Measurements from ENCODE around the gene LIMS2.
A peak's percentile ranks its signal among the peaks of the same experiment; 100 is the strongest.

Gene LIMS2

DNA sequence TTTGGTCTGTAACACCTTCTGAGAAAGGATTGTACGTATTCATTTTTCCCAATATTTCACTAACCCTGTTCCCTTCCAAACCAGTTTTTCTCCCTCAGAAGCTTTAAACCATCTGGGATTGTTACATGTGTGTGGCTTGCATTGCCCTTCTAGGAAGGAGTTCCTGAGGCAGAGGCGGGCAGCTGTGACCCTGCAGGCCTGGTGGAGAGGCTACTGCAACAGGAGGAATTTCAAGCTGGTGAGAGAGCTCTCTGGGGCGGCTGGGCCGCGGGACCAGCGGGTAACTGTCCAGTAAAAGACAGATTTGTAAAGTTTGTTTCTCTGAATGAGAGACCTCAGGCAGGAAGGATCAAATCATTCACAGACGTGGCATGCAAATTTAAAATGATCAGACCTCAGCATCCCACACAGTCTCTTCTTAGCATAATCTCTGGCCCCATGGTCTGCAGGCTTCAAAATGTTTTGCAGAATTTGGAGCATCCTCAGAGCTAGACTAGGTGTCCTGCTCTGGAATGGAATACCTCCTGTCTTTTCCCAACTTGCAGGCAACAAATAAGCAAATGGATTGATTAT is 69.6 kb downstream of the LIMS2 start:
- DNase-seq (ENCODE audit: low read depth) = no peak

DNA sequence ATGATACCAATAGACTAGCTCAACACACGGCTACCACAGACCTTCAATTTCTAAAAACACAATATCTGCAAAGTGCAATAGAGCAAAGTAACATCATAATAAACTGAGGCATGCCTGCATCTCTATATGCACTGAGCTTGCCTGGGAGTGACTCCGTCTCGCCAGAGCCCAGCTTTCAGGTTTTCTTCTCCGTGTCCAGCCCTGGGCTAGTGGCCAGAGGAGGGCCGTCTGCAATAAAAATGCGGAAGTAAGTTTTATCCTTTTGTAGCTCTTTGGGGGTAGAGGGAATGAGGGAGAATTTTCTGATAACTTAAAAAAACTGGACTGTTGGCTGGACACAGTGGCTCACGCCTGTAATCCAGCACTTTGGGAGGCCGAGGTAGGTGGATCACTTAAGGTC is 70.3 kb downstream of the LIMS2 start:
- no peak for DNase-seq (ENCODE audit: low read depth)

DNA sequence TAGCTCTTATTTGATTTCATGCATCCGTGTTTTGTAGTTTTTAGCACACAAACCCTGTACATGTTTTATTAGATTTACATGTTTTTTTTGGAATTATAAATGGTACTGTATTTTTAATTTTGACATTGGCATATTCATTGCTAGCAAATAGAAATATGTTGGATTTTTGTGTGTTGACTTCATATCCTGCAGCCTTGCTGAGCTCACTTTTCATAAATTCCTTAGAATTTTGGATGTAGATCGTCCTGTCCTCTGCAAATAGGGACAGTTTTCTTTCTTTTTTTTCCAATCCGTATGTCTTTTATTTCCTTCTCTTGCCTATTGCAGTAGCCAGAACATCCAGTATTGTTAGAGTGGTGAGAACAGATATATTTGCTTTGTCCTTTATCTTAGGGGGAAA is 76.1 kb downstream of the LIMS2 start:
- peak; percentile 76 for DNase-seq (ENCODE audit: low read depth)

DNA sequence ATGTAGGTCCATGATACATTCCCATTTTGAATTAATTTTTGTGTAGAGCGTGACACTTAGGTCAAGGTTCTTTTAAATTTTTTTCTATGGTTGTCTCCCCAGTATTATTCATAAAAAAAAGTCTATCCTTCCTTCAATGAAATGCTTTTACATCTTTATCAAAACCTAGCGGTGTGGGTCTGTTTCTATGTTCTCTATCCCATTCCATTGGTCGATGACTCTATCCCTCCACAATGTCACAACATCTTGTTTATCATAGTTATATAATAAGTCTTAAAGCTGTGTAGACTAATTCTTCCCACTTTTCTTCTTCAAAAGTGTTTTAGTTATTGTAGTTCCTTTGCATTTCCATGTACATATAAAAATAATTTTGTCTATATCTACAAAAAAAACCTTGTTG is 76.6 kb downstream of the LIMS2 start:
- peak; percentile 80 for DNase-seq (ENCODE audit: low read depth)

DNA sequence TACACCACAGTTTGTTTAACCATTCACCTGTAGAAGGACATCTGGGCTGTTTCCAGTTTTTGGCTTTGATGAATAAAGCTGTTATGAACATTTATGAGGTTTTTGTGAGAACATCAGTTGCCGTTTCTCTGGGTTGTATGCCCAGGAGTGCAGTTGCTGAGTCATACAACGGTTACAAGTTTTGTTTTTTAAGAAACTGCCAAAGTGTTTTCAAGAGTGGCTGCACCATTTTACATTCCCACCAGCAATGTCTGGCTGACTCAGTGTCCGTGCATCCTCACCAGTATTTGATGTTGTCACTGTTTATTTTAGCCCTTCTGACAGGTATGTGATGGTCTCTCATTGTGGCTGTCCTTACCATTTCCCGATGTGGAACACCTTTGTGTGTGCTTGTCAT is 77.3 kb downstream of the LIMS2 start:
- peak; percentile 88 for DNase-seq (ENCODE audit: low read depth)

DNA sequence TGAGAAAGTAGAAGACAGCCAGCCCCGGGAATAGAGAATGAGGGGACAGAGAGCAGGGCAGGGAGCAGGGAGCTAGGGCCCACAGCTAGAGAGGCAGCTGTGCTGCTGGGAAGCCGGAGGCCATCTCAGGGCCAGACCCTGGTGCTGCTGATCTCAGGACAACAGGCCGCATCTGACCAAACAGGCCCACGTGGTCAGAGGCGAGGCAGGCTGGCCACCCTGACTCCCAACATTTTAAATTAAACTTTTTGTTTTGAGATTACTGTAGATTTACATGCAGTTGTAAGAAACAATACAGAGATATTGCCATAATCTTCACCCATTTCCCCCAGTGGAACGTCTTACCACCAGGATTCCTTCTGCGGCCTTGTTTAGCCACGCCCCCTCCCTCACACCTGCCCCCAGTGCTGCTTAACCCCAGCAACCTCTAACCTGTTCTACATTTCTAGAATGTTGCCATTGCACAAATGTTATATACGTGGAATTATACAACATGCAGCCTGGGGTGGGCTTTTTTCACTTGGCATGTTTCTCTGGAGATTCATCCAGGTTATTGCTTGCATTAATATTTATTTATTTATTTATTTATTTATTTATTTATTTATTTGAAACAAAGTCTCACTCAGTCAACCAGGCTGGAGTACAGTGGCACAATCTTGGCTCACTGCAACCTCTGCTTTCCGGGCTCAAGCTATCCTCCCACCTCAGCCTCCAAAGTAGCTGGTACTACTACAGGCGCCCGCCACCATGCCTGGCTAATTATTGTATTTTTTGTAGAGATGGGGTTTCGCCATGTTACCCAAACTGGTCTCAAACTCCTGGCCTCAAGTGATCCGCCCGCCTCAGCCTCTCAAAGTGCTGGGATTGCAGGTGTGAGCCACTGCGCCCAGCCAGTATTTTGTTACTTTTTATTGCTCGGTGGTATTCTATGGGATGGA is 78.0 kb downstream of the LIMS2 start:
- DNase-seq (ENCODE audit: low read depth) = no peak

DNA sequence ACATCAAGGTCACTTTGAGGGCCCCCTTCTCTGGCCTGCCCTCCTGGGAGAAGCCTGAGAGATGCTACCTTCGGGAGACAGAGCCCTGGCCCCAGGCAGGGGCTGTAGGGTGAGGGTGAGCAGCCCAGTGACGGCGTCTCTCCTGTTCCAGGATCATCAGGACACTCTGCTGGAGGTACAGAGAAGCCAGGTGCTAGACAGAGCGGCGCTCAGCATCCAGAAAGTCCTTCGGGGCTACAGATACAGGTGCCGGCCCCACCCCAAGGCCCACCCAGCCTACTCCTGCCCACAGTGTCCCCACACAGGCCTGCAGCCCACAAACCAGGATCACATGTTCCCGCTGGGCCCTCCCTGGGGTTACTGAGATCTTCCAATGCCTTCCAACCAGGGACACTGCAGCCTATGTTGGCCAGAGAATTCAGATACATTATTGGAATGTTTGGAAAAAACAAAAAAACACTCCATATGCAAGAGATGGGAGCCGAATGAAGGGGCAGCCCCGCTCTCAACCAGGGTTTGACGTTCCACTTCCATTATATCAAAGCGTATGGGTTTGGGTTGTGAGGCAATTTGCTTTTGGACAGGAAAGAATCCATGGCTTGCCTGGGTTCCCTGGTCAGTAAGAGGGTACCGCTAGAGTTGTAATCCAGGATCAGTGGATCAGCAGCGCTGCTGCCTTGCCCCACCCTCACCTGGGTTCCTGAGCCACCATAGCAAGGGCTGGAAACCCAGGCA is 78.9 kb downstream of the LIMS2 start:
- no peak for DNase-seq (ENCODE audit: low read depth)

DNA sequence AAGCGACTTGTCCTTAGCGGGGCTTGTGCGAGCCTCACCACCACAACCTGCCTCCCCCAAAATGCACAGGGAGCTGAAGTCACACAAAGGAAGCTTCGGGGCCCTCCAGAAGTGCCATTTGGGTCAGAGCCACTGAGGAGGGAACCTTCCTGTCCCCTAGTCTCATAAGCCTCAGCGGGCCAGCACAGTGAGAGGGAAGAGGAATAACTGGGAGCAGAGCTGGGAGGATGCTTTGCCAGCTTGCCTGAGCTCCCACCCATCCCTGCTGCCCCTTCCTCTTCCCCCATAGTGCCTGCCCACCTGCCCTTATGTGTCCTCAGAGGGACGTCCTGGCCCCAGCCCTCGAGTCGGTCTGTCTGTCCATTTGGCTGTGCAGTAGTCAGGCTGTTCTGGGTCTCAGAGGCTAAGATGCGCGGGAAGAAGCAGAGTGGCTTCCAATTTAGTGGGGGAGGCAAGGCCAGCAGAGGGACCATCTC is 81.2 kb downstream of the LIMS2 start:
- no peak for DNase-seq (ENCODE audit: low read depth)

DNA sequence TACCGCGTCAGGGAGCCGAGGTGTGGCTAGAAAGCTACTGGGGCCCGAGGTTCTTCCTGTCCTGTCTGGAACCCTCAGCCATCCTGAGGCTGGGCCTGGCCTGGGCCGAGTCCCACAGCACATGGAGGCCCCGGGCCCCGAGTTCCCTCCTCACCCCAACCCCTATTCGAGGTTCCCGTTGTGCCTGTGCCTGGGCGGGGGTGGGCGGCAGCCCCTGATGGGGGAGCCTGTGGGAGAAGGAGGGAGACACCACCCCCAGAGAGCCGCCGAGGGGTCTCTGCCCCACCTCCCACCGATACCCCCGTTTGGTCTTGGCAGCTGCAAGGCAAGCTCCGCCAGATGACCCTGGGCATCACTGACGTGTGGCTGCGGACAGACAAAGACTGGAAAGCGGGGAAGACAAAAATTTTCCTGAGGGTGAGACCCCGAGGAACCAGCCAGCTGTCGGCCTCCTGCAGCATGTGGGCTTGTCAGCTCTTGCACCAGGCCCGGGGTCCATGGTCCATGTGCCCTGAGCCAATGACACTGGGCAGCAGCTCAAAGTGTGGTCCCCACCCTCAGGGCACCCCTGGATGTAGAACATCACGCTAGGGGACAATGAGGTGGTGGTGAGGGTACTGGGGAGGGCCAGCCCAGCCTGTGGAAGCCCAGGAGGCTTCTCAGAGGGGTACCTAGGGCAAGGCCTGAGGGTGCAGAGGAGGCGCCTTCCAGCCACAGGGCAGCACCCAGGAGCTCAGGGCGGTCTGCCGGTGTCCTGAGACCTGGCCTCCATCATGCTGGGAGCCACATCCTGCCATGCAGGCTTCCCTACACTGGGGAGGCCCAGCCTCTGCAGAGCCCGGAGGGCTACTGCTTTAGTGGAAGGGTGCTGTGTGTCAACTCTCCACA is 81.9 kb downstream of the LIMS2 start:
- DNase-seq (ENCODE audit: low read depth) = no peak

DNA sequence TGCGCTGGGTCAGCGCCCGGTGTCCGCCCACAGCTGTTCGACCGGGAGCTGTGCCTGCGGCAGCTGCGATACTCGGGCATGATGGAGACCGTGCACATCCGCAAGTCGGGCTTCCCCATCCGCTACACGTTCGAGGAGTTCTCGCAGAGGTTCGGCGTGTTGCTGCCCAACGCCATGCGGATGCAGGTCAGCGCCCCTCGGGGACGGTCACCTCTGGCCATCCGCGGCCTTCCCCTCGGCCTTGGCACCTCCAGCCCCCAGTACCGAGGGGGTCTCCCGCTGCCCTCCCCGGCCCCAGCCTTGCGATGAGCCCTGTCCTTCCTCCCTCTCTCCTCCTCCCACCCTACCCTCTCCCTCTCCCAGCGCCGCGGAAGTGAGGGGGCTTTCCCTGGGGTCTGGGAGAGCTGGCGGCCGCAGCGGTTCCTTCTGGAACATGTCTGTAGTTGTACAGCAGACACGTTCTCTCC is 82.5 kb downstream of the LIMS2 start:
- no peak for DNase-seq (ENCODE audit: low read depth)

DNA sequence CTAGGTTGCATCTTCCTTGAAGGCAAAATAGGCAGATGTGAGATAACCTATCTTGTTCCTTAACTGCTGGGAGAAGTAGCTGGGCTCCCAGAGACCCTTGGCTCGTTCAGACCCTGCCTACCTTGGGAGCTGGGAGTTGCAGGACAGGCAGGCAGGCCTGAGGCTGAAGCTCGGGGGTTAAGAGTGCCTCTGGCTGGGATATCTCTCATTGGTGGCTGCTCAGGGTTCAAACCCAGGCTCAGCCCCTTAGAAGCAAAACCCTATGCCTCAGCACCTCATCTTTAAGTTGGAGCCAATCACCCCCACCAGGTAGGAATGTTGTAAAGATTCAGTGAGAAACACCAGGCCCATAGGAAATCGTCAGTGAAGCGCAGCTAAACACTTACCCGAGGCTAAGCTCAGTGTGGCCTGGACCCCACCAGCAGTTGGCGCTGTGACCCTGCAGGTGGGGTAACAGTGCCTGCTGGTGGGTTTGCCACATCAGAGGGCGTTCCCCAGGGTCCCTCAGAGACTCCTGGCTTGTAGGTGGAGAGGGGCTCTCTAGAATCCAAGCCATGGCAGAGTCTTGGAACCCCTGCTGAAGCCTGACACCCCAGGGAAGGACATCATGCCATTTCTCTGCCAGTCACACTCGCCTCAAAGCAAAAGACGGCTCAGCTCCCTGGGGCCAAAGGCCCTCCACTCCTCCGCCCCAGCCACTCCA is 84.0 kb downstream of the LIMS2 start:
- peak; percentile 76 for DNase-seq (ENCODE audit: low read depth)

DNA sequence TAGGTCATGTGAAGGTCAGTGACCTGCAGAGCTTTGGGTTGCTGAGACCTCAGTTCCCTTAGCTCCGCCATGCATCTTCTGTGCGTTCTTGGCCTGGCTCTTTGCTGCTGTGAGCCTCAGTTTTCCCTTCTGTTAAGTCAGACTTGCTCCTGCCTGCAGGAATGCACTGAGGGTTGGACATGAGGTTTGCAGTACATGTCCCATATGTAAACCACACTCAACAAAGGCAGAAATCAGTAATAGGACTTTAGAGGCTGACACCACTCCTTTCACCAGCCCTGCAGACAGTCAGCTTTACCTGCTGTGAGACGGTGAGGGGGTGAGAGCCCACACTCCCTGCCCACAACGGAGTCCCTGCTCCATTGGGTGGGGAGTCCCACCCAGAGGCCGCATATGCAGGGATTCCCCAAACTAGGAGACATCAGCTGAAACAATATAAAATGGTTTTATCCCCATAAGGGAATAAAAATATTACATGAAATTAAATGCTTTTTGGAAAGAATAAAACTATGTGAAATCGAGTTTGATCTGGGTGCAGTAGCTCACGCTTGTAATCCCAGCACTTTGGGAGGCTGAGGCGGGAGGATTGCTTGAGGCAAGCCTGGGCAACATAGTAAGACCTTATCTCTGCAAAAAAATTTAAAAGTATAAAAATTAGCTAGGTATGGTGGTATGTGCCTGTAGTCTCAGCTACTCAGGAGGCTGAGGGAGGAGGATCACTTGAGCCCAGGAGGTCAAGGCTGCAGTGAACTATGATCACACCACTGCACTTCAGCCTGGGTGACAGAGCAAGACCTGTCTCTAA is 84.7 kb downstream of the LIMS2 start:
- DNase-seq (ENCODE audit: low read depth) = no peak

DNA sequence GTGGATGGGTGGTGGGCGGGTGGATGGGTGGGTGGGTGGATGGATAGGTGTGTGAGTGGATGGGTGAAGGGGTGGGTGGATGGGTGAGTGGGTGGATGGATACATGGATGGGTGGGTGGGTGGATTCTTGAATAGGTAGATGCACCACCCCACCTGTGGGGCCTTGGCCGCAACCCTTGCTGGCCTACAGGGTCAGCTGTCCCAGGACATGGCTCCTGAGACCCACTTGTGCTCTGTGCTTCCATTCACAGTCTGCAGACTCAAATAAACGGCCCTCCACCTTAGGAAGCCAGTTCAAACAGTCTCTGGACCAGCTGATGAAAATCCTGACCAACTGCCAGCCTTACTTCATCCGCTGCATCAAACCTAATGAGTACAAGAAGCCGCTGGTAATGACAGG is 85.5 kb downstream of the LIMS2 start:
- no peak for DNase-seq (ENCODE audit: low read depth)

DNA sequence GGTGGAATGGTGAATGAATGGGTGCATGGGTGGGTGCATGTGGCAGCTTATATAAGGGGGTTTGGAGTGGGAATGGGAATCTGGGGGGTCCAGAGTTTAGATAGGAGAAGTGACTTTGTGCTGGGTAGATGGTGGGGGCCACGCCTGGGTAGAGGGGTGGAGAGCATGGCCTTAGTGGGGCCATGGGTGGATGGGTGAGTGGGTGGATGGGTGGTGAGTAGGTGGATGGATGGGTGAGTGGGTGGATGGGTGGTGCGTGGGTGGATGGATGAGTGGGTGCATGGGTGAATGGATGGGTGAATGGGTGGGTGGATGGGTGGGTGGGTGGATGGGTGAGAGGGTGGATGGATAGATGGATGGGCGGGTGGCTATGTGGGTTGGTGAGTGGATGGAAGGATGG is 86.0 kb downstream of the LIMS2 start:
- DNase-seq (ENCODE audit: low read depth) = no peak
